Lung (tissue), 12 donors: Measurements from ENCODE around the gene RASSF8. TPM values are rescaled to one million over a fixed set of nuclear protein-coding genes. Genes with fewer than 3 reads are reported as not detected.

ENCODE experiments used
- ATAC-seq: fragments of 200-7000 bp; cut with Tn5 transposase; one replicate; pipeline ENCODE4 v1.9.1; 2020; ENCODE audit warnings: moderate number of reproducible peaks; ENCODE audit not compliant: insufficient read depth, low FRiP score
- DNase-seq, 3 donors: peaks; one replicate each; pipeline ENCODE4 v3.0.0-alpha.2; 2013 to 2017
- H3K27ac ChIP-seq, 2 donors: one replicate each; pipeline ENCODE4 v1.5.1; 2013; ENCODE audit warnings: mild to moderate bottlenecking in 2 of 2, moderate library complexity in 2 of 2, control low read depth in 1 of 2, inconsistent platforms in 1 of 2, low read depth in 1 of 2, low read length in 1 of 2
- H3K27me3 ChIP-seq, 3 donors: one replicate each; pipeline ENCODE4 v1.5.1; 2013; ENCODE audit warnings: low read length in 2 of 3; ENCODE audit not compliant: control insufficient read depth in 3 of 3, insufficient read depth in 3 of 3
- H3K36me3 ChIP-seq, 4 donors: one replicate each; pipeline ENCODE4 v1.5.1; 2013; ENCODE audit warnings: low read length in 4 of 4, mild to moderate bottlenecking in 1 of 4, moderate library complexity in 1 of 4; ENCODE audit not compliant: control insufficient read depth in 4 of 4, insufficient read depth in 4 of 4
- H3K4me1 ChIP-seq, 5 donors: one replicate each; pipeline ENCODE4 v1.5.1; 2013; ENCODE audit warnings: low read length in 5 of 5, mild to moderate bottlenecking in 2 of 5, moderate library complexity in 1 of 5; ENCODE audit not compliant: control insufficient read depth in 5 of 5, insufficient read depth in 5 of 5
- H3K4me3 ChIP-seq: one replicate; pipeline ENCODE4 v1.5.1; 2013; ENCODE audit warnings: mild to moderate bottlenecking, control low read depth, moderate library complexity
- H3K9ac ChIP-seq, 2 donors: one replicate each; pipeline ENCODE4 v1.5.1; 2013; ENCODE audit warnings: low read length in 2 of 2, control low read depth in 1 of 2; ENCODE audit not compliant: insufficient read depth in 1 of 2
- H3K9me3 ChIP-seq, 4 donors: one replicate each; pipeline ENCODE4 v1.5.1; 2013; ENCODE audit warnings: low read length in 3 of 4, mild to moderate bottlenecking in 1 of 4, moderate library complexity in 1 of 4; ENCODE audit not compliant: control insufficient read depth in 4 of 4, insufficient read depth in 3 of 4
- CTCF ChIP-seq: IDR thresholded peaks from 2 replicates; pipeline ENCODE4 v1.5.1; 2012; ENCODE audit warnings: mild to moderate bottlenecking; ENCODE audit errors: control extremely low read depth, extremely low read depth
- WGBS, 2 donors: extraction: QIAGEN DNeasy Blood & Tissue Kit; methylation state at CpG; one replicate each; pipeline ENCODE4 v1.1.7; 2013; 5-methylcytosine and 5-hydroxymethylcytosine counted together
- polyA plus RNA-seq, 2 donors: library from polyadenylated mRNA; stranded (reverse); fragments of 200-250 nt; gene quantifications; one replicate each; pipeline ENCODE4 v1.2.1, GENCODE V29; 2013
- total RNA-seq, 2 donors: library from RNA; depleted of rRNA in 1 of 2; stranded (reverse); fragments of >200 nt in 1 of 2; gene quantifications; one replicate each; pipeline ENCODE4 v1.2.1, GENCODE V29; 2014 to 2021
- donor health status: control.
- donor health status: control.
- donor health status: Bipolar disorder and iron deficiency.
- donor health status: healthy.
- donor health status: DM: yes; HTN: yes; CAD: no.

The RASSF8 gene
- total and polyA plus RNA-seq, 4 donors, result 9.0 to 68.4 (median 28.2) TPM

- Histone ChIP-seq H3K27ac (peak overlapping the region in 1 of 2 donors; percentile 77), H3K4me3 (no peak overlapping the region), H3K4me1 (peaks cover 5 to 33% (median 10%) of the 10 kb centered on the region in 5 donors), H3K9ac (no peak overlapping the region), H3K36me3 (no peaks in the 10 kb centered on the region), H3K9me3 (no peaks in the 10 kb centered on the region), H3K27me3 (no peaks in the 10 kb centered on the region)
- peak; percentile 70 for ATAC-seq
- TF ChIP-seq CTCF, result no peak
- 34 to 59% methylated on average over 2 of the region's 2 CpGs for WGBS, 2 donors
- no peak for DNase-seq
Measured at GRCh38 chr12:26011099-26011498, 52.6 kb downstream of the RASSF8 start.

GRCh38 chr12:26014085-26014484, 55.6 kb downstream of the RASSF8 start:
- Histone ChIP-seq H3K9me3 (no peaks in the 10 kb centered on the region), H3K27me3 (no peaks in the 10 kb centered on the region), H3K36me3 (no peaks in the 10 kb centered on the region), H3K27ac (no peak overlapping the region), H3K9ac (no peak overlapping the region), H3K4me3 (no peak overlapping the region), H3K4me1 (peaks cover 0 to 29% (median 12%) of the 10 kb centered on the region in 5 donors)
- TF ChIP-seq CTCF, result no peak
- 88 to 91% methylated on average over 6 of the region's 6 CpGs for WGBS, 2 donors
- DNase-seq (no peak), ATAC-seq (no peak)

- no peak overlapping the region for H3K9ac ChIP-seq
- H3K4me1 ChIP-seq, result peaks cover 0 to 11% (median 6%) of the 10 kb centered on the region in 5 donors
- ATAC-seq (no peak), DNase-seq (no peak)
- 28 to 57% methylated on average over 2 of the region's 2 CpGs for WGBS, 2 donors
- no peaks in the 10 kb centered on the region for H3K9me3 ChIP-seq
- H3K27me3 ChIP-seq, result no peaks in the 10 kb centered on the region
- no peak overlapping the region for H3K4me3 ChIP-seq
- no peak overlapping the region for H3K27ac ChIP-seq
- TF ChIP-seq CTCF, result no peak
- no peaks in the 10 kb centered on the region for H3K36me3 ChIP-seq
Measured at GRCh38 chr12:26016516-26016915, 58.0 kb downstream of the RASSF8 start.

- WGBS, 2 donors, result 39 to 73% methylated on average over 4 of the region's 4 CpGs
- Histone ChIP-seq H3K9me3 (no peaks in the 10 kb centered on the region), H3K4me3 (no peak overlapping the region), H3K4me1 (peaks cover 0 to 11% (median 5%) of the 10 kb centered on the region in 5 donors), H3K9ac (no peak overlapping the region), H3K36me3 (no peaks in the 10 kb centered on the region), H3K27me3 (no peaks in the 10 kb centered on the region), H3K27ac (no peak overlapping the region)
- ATAC-seq (peak; percentile 31), DNase-seq (no peak)
- peak; percentile 19 for TF ChIP-seq CTCF
Measured at GRCh38 chr12:26017484-26018211, 59.2 kb downstream of the RASSF8 start.
